Astrocyte (in vitro differentiated cells and primary cell): Measurements from ENCODE around the gene TMEM115. TPM values are rescaled to one million over a fixed set of nuclear protein-coding genes. Genes with fewer than 3 reads are reported as not detected.

ENCODE experiments used
- DNase-seq: peaks from one replicate; pipeline ENCODE4 v3.0.0-alpha.2; 2010; ENCODE audit warnings: low read depth
- FAIRE-seq: peaks from 2 replicates; lab custom pipeline; 2011; peaks lifted over from hg19 to GRCh38; lab: Jason Lieb, UNC
- H2AFZ ChIP-seq: 2 replicates; pipeline ENCODE4 v1.6.0; 2012; ENCODE audit warnings: low read depth, low read length, inconsistent platforms
- H3K27ac ChIP-seq: 2 replicates; pipeline ENCODE4 v1.5.1; 2011; ENCODE audit warnings: low read depth, low read length, inconsistent platforms
- H3K27me3 ChIP-seq: 2 replicates; pipeline ENCODE4 v1.6.0; 2011; ENCODE audit warnings: low read length, inconsistent platforms; ENCODE audit not compliant: insufficient read depth
- H3K36me3 ChIP-seq: 2 replicates; pipeline ENCODE4 v1.5.1; 2011; ENCODE audit warnings: low read length, inconsistent platforms; ENCODE audit not compliant: insufficient read depth
- H3K4me1 ChIP-seq: 2 replicates; pipeline ENCODE4 v1.5.1; 2011; ENCODE audit warnings: low read length, inconsistent platforms; ENCODE audit not compliant: insufficient read depth
- H3K4me2 ChIP-seq: 2 replicates; pipeline ENCODE4 v1.6.0; 2012; ENCODE audit warnings: low read length, inconsistent platforms
- H3K4me3 ChIP-seq: 2 replicates; pipeline ENCODE4 v1.5.1; 2011; ENCODE audit warnings: low read depth, mild to moderate bottlenecking, low read length, inconsistent platforms; ENCODE audit not compliant: insufficient read depth
- H3K79me2 ChIP-seq: 2 replicates; pipeline ENCODE4 v1.6.0; 2012; ENCODE audit warnings: mild to moderate bottlenecking, low read length, inconsistent platforms; ENCODE audit not compliant: insufficient read depth
- H3K9ac ChIP-seq: 2 replicates; pipeline ENCODE4 v1.6.0; 2012; ENCODE audit warnings: mild to moderate bottlenecking, low read length, inconsistent platforms
- H3K9me3 ChIP-seq: 2 replicates; pipeline ENCODE4 v1.5.1; 2012; ENCODE audit warnings: low read depth, mild to moderate bottlenecking, low read length, inconsistent platforms; ENCODE audit not compliant: insufficient read depth
- H4K20me1 ChIP-seq: 2 replicates; pipeline ENCODE4 v1.6.0; 2012; ENCODE audit warnings: low read length, inconsistent platforms; ENCODE audit not compliant: insufficient read depth
- H3K27ac Mint-ChIP-seq: one replicate; pipeline ENCODE4 v1.8.0; 2021; ENCODE audit warnings: mild to moderate bottlenecking, mixed read lengths; ENCODE audit not compliant: unreplicated experiment
- H3K27me3 Mint-ChIP-seq: one replicate; pipeline ENCODE4 v1.8.0; 2021; ENCODE audit warnings: low read depth, mixed read lengths; ENCODE audit not compliant: unreplicated experiment
- H3K36me3 Mint-ChIP-seq: one replicate; pipeline ENCODE4 v1.8.0; 2021; ENCODE audit warnings: low read depth, mixed read lengths; ENCODE audit not compliant: unreplicated experiment
- H3K4me1 Mint-ChIP-seq: one replicate; pipeline ENCODE4 v1.8.0; 2021; ENCODE audit warnings: low read depth, mixed read lengths; ENCODE audit not compliant: unreplicated experiment
- H3K4me3 Mint-ChIP-seq: one replicate; pipeline ENCODE4 v1.8.0; 2021; ENCODE audit warnings: mild to moderate bottlenecking, moderate library complexity, mixed read lengths; ENCODE audit not compliant: unreplicated experiment
- H3K9me3 Mint-ChIP-seq: one replicate; pipeline ENCODE4 v1.8.0; 2021; ENCODE audit warnings: mild to moderate bottlenecking, mixed read lengths; ENCODE audit not compliant: unreplicated experiment
- EZH2 ChIP-seq: IDR thresholded peaks from 2 replicates; pipeline ENCODE4 v1.6.1; 2012; ENCODE audit warnings: mild to moderate bottlenecking, low read length, inconsistent platforms; ENCODE audit not compliant: insufficient read depth
- total RNA-seq: library from RNA; stranded (reverse); gene quantifications from 2 replicates; pipeline ENCODE4 v1.2.1, GENCODE V29; 2021
- TF ChIP-seq, protein P1 (sequence below): IDR thresholded peaks from 2 replicates; pipeline ENCODE4 v1.5.1; 2011; ENCODE audit warnings: low read depth, mild to moderate bottlenecking, inconsistent platforms, low read length, moderate library complexity; ENCODE audit not compliant: insufficient read depth

The TMEM115 gene
- total RNA-seq, 1 donor from 2014 or later: 48.7 TPM

DNA sequence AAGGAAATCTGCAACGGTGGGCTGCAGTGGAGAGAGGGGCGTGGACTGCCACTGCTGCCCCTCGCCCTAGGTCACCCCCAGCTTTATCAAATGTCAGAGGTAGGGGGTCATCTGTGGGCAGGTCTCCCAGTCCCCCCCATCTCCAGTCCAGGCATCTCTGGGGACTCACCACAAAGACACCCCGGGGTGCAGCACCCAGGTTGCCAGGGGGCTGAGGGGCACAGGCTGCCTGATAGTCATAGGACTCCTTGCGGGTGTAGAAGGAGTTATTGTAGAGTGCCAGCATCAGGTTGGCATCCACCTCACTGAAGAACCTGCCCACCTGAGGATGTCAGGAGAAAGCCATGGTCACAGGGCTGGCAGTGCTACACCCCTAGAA, 6.5 kb upstream of the TMEM115 start:
- H3K9me3 Mint-ChIP-seq: no peaks in the 10 kb centered on the region
- Histone ChIP-seq H3K4me3 (no peak overlapping the region), H3K9me3 (no peaks in the 10 kb centered on the region), H4K20me1 (no peaks in the 10 kb centered on the region), H3K4me1 (peaks cover 3% of the 10 kb centered on the region), H3K27ac (no peak overlapping the region), H3K4me2 (peak overlapping the region; percentile 84), H3K36me3 (no peaks in the 10 kb centered on the region), H2AFZ (no peak overlapping the region), H3K9ac (no peak overlapping the region), H3K79me2 (no peaks in the 10 kb centered on the region), H3K27me3 (peaks cover 3% of the 10 kb centered on the region)
- peaks cover 28% of the 10 kb centered on the region for H3K27me3 Mint-ChIP-seq
- no peaks in the 10 kb centered on the region for H3K4me1 Mint-ChIP-seq
- TF ChIP-seq, protein P1, sequence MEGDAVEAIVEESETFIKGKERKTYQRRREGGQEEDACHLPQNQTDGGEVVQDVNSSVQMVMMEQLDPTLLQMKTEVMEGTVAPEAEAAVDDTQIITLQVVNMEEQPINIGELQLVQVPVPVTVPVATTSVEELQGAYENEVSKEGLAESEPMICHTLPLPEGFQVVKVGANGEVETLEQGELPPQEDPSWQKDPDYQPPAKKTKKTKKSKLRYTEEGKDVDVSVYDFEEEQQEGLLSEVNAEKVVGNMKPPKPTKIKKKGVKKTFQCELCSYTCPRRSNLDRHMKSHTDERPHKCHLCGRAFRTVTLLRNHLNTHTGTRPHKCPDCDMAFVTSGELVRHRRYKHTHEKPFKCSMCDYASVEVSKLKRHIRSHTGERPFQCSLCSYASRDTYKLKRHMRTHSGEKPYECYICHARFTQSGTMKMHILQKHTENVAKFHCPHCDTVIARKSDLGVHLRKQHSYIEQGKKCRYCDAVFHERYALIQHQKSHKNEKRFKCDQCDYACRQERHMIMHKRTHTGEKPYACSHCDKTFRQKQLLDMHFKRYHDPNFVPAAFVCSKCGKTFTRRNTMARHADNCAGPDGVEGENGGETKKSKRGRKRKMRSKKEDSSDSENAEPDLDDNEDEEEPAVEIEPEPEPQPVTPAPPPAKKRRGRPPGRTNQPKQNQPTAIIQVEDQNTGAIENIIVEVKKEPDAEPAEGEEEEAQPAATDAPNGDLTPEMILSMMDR: no peak
- no peak for TF ChIP-seq EZH2
- no peak for FAIRE-seq
- no peak for DNase-seq
- H3K27ac Mint-ChIP-seq: no peak overlapping the region
- no peaks in the 10 kb centered on the region for H3K36me3 Mint-ChIP-seq
- peak overlapping the region; percentile 27 for H3K4me3 Mint-ChIP-seq

DNA sequence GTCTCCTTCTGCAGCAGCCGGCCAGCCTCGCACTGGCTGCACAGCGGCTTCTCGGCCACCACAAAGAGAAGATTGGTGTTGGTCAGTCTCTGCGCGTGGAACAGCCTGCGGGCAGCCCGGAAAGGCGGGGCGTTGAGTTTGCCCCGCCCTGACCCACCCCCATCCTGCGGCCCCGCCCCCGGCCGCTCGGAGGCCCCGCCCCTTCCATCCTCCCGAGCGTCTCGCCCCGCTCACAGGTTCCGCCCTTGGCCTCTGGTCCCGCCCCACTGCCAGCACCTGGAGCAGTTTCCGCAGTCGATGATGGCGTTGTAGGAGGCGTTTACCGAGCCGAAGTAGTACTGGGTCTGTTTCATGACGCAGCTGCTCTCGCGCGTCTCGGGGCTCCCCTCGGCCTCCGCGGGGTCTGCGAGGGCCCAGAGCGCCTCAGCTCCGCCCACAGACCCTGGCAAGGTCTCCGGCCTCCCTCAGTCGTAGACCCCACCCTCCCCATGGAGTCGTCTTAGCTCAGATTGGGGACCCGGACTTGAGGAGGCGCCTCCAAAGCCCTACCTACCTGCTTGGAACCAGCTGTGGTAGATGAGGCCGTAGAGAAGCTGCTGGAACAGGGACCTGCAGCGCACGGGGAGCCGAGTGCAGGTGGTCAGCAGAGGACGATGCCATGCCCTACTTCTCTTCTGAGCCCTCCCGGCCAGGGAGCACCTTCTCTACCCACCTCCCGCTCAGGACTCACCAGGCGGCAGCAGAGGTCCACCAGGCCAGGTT, 5.9 kb upstream of the TMEM115 start:
- no peak overlapping the region for H3K27ac ChIP-seq
- peaks cover 3% of the 10 kb centered on the region for H3K4me1 ChIP-seq
- no peaks in the 10 kb centered on the region for H4K20me1 ChIP-seq
- H3K4me3 ChIP-seq: peak overlapping the region; percentile 51
- H3K27me3 ChIP-seq: peaks cover 3% of the 10 kb centered on the region
- H3K36me3 Mint-ChIP-seq: no peaks in the 10 kb centered on the region
- no peaks in the 10 kb centered on the region for H3K4me1 Mint-ChIP-seq
- H3K79me2 ChIP-seq: no peaks in the 10 kb centered on the region
- no peak for TF ChIP-seq EZH2
- TF ChIP-seq, protein P1: no peak
- H3K36me3 ChIP-seq: no peaks in the 10 kb centered on the region
- H3K4me3 Mint-ChIP-seq: peak overlapping the region; percentile 78
- FAIRE-seq: no peak
- H3K27ac Mint-ChIP-seq: no peak overlapping the region
- peak overlapping the region; percentile 96 for H2AFZ ChIP-seq
- H3K9me3 Mint-ChIP-seq: no peaks in the 10 kb centered on the region
- no peaks in the 10 kb centered on the region for H3K9me3 ChIP-seq
- DNase-seq: peak; percentile 30
- peaks cover 28% of the 10 kb centered on the region for H3K27me3 Mint-ChIP-seq
- H3K4me2 ChIP-seq: peak overlapping the region; percentile 84
- H3K9ac ChIP-seq: no peak overlapping the region

DNA sequence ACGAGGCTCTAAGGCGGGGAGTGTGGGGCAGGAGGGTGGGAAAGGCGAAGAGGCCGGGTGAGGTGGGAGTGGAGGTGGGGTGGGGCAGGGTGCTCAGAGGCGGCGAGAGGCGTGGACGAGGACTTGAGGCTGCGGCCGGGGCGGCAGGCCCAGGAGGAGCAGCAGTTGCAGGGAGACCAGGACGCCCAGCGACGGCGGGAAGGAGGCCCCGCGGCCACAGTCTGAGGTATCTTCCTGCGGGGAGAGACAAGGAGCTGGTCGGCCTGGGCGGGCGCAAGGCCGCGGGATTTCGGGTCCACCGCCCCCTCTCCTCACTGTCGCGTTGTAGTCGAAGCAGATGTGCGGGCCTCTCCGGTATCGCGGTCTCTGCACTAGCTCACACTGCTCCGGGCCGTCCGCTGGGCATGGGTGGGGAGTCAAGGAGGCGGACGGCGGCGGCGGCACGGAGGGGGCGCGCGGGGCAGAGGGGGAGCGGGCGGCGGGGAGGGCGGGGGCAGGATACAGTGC, 5.3 kb upstream of the TMEM115 start:
- H3K4me3 Mint-ChIP-seq: peak overlapping the region; percentile 73
- H3K27ac ChIP-seq: no peak overlapping the region

More for the DNA sequence above, 5.3 kb upstream of the TMEM115 start:
- H4K20me1 ChIP-seq: no peaks in the 10 kb centered on the region
- no peaks in the 10 kb centered on the region for H3K9me3 ChIP-seq
- peak overlapping the region; percentile 84 for H3K4me2 ChIP-seq
- H2AFZ ChIP-seq: peak overlapping the region; percentile 81
- H3K27me3 ChIP-seq: peaks cover 3% of the 10 kb centered on the region
- no peaks in the 10 kb centered on the region for H3K36me3 ChIP-seq
- FAIRE-seq (no peak), DNase-seq (peak; percentile 16)
- Mint-ChIP-seq H3K9me3 (no peaks in the 10 kb centered on the region), H3K4me1 (no peaks in the 10 kb centered on the region), H3K27ac (no peak overlapping the region), H3K36me3 (no peaks in the 10 kb centered on the region), H3K27me3 (peaks cover 28% of the 10 kb centered on the region)
- peak overlapping the region; percentile 66 for H3K9ac ChIP-seq
- H3K4me3 ChIP-seq: peak overlapping the region; percentile 50
- H3K4me1 ChIP-seq: peaks cover 5% of the 10 kb centered on the region
- no peaks in the 10 kb centered on the region for H3K79me2 ChIP-seq
- TF ChIP-seq EZH2: no peak
- TF ChIP-seq, protein P1: no peak
